ENCODE measurements around the gene TNFSF10. TPM values are rescaled to one million over a fixed set of nuclear protein-coding genes. Genes with fewer than 3 reads are reported as not detected.

TNFSF10 gene
- total and polyA plus RNA-seq, 7 donors = 17.9 to 76.8 (median 36.4) TPM

DNA sequence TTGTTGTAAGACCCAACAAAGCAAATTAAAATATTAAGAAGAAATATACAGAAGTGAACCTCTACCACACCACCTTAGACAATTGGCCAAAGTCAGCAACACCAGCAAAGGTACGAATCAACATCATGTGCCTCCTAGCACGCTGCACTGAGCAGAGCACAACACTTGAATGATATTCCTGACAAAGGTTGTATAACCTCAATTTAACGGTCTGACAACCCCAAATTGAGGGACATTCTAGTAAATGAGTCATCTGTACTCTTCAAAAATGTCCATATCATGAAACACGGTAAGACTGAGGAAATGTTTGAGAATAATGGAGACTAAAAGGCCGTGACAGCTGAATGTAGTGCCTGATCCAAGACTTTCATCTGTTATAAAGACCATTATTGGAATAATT, 41.3 kb upstream of the TNFSF10 start:
- intact Hi-C loops (cut with DNase I) = no loop called here
- no peaks in the 10 kb centered on the region for H3K36me3 ChIP-seq
- no peak overlapping the region for H3K4me3 ChIP-seq
- no peaks in the 10 kb centered on the region for H3K27me3 ChIP-seq
- DNase-seq = no peak
- H3K4me1 ChIP-seq = peaks cover 0 to 30% (median 20%) of the 10 kb centered on the region in 4 donors
- no peaks in the 10 kb centered on the region for H3K9me3 ChIP-seq
- TF ChIP-seq EP300 (IDR thresholded peaks at IDR 0.05) (no peak), POLR2AphosphoS5 (IDR thresholded peaks at IDR 0.05) (no peak), POLR2A (IDR thresholded peaks at IDR 0.05) (no peak)
- TF ChIP-seq, protein P1, sequence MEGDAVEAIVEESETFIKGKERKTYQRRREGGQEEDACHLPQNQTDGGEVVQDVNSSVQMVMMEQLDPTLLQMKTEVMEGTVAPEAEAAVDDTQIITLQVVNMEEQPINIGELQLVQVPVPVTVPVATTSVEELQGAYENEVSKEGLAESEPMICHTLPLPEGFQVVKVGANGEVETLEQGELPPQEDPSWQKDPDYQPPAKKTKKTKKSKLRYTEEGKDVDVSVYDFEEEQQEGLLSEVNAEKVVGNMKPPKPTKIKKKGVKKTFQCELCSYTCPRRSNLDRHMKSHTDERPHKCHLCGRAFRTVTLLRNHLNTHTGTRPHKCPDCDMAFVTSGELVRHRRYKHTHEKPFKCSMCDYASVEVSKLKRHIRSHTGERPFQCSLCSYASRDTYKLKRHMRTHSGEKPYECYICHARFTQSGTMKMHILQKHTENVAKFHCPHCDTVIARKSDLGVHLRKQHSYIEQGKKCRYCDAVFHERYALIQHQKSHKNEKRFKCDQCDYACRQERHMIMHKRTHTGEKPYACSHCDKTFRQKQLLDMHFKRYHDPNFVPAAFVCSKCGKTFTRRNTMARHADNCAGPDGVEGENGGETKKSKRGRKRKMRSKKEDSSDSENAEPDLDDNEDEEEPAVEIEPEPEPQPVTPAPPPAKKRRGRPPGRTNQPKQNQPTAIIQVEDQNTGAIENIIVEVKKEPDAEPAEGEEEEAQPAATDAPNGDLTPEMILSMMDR (IDR thresholded peaks at IDR 0.05) = no peak
- 70 to 78% methylated on average over 5 of the region's 5 CpGs for WGBS, 2 donors
- H3K27ac ChIP-seq = peak overlapping the region in 1 of 4 donors; percentile 3

DNA sequence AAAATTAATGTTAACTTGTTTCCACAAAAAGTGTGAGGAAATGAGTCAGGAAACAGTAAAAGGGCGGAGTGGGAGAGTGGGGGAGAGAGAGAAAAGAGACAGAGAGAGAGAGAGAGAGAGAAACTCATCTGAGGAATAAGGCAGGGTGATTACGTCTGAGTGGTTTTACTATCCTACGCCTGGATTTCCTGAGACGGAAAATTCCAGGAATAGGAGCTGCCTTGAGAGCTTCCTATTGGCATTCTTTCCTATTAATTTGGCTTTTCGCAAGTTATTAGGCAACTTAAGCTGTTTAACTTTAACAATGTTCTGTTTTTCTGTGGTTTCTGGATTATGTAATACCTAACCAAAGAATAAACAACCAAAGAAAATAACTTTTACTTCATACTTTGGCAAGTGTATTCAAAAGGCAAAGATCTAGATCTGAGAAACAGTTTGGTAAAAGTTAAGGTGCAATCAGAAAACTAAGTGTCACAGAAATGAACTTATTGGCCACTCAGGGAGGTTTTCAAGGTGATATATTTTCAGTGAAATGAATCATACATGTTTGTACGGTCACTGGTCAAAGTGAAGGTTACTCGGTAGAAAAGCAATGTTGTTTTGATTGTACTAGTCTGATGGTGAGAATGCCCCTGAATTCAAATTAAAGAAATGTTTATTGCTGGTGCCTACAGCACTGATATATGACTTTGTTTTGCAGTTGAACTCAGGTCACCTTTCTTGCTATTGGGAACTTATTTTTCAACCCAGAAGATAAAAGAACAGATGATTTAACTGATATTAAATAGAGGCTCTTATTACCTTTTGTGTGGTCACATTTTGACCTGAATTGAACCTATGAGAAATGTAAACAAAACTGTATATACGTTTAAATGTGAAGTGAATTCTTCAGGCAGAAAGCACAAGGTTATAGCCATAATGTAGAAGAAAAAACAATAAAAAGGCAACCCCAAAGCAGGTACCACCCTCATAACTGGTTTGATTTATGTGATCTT, 39.9 kb upstream of the TNFSF10 start:
- Histone ChIP-seq H3K27me3 (no peaks in the 10 kb centered on the region), H3K4me1 (peaks cover 0 to 33% (median 20%) of the 10 kb centered on the region in 4 donors), H3K9me3 (no peaks in the 10 kb centered on the region), H3K27ac (peak overlapping the region; percentile 62 to 75 (median 66)), H3K4me3 (peak overlapping the region in 3 of 4 donors; percentile 6 to 15 (median 7)), H3K36me3 (no peaks in the 10 kb centered on the region)
- WGBS, 2 donors = 5 to 15% methylated on average over 8 of the region's 8 CpGs
- DNase-seq = peak; percentile 74
- TF ChIP-seq POLR2A (IDR thresholded peaks at IDR 0.05) (no peak), POLR2AphosphoS5 (IDR thresholded peaks at IDR 0.05) (peak; percentile 57 to 78 (median 60)), EP300 (IDR thresholded peaks at IDR 0.05) (peak in 1 of 4 donors; percentile 23)
- intact Hi-C loops (cut with DNase I) = no loop called here

DNA sequence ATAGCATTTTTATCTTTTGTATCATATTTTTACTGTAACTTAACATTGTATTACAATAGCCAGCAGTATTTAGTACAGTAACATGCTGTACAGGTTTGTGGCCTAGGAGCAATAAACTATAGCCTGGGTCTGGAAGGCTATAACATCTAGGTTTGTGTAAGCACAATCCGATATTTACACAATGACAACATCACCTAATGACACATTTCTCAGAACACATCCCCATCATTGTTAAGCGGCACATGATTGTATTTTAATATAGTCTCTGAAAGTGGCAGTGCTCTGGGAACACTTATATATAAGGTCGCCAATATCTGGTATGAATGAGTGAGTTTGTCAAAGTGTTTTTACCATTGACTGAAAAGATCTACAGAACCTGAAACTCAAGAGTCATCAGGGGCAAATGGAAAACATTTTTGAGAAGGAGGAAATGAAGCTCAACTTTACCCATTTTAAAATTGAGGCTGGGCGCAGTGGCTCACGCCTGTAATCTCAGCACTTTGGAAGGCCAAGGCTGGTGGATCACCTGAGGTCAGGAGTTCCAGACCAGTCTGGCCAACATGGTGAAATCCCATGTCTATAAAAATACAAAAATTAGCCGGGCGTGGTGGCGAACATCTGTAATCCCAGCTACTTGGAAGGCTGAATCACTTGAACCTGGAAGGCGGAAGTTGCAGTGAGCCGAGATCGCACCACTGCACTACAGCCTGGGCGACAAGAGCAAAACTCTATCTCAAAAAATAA, 38.8 kb upstream of the TNFSF10 start:
- intact Hi-C loops (cut with DNase I) = no loop called here
- DNase-seq = no peak
- TF ChIP-seq, protein P1 (IDR thresholded peaks at IDR 0.05) = no peak
- no peak for TF ChIP-seq POLR2A (IDR thresholded peaks at IDR 0.05)
- TF ChIP-seq POLR2AphosphoS5 (IDR thresholded peaks at IDR 0.05) = no peak
- no peak for TF ChIP-seq EP300 (IDR thresholded peaks at IDR 0.05)
- H3K4me3 ChIP-seq = peak overlapping the region in 1 of 4 donors; percentile 15
- 22 to 60% methylated on average over 12 of the region's 12 CpGs for WGBS, 2 donors
- no peaks in the 10 kb centered on the region for H3K27me3 ChIP-seq
- peaks cover 0 to 38% (median 22%) of the 10 kb centered on the region in 4 donors for H3K4me1 ChIP-seq
- no peaks in the 10 kb centered on the region for H3K9me3 ChIP-seq
- peak overlapping the region; percentile 62 to 75 (median 66) for H3K27ac ChIP-seq
- no peaks in the 10 kb centered on the region for H3K36me3 ChIP-seq

DNA sequence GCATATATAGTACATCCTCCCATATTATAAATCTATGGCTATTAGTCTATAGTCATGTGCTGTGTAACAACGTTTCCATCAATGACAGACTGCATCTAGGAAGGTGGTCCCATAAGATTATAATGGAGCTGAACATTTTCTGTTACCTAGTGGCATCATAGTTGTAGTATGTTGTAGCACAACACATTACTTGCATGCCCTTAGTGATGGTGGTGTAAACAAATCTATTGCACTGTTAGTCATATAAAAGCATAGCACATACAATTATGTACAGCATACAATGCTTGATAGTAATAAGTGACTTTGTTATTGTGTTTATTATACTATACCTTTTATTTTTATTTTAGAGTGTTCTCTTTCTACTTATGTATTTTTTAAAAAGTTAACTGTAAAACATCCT, 37.4 kb upstream of the TNFSF10 start:
- TF ChIP-seq POLR2A (IDR thresholded peaks at IDR 0.05) (no peak), POLR2AphosphoS5 (IDR thresholded peaks at IDR 0.05) (no peak), EP300 (IDR thresholded peaks at IDR 0.05) (no peak)
- TF ChIP-seq, protein P1 (IDR thresholded peaks at IDR 0.05) = no peak

More for the DNA sequence above, 37.4 kb upstream of the TNFSF10 start:
- H3K27ac ChIP-seq = no peak overlapping the region
- no peaks in the 10 kb centered on the region for H3K27me3 ChIP-seq
- H3K36me3 ChIP-seq = no peaks in the 10 kb centered on the region
- intact Hi-C loops (cut with DNase I) = no loop called here
- H3K4me3 ChIP-seq = no peak overlapping the region
- WGBS, 2 donors = 82 to 88% methylated on average over 1 of the region's 1 CpG
- DNase-seq = no peak
- H3K9me3 ChIP-seq = no peaks in the 10 kb centered on the region
- H3K4me1 ChIP-seq = peaks cover 0 to 38% (median 22%) of the 10 kb centered on the region in 4 donors

All from sigmoid colon (tissue), 7 donors.